NCI-H2196 (cell line): ENCODE measurements around the gene PTPRN2.

Experiments
- DNase-seq: peaks from one replicate; lab custom pipeline; 2025; ENCODE audit not compliant: unreplicated experiment; lab: John Stamatoyannopoulos, UW

PTPRN2 gene

GRCh38 chr7:158082761-158083160, 504.9 kb downstream of the PTPRN2 start:
- no peak for DNase-seq

DNA sequence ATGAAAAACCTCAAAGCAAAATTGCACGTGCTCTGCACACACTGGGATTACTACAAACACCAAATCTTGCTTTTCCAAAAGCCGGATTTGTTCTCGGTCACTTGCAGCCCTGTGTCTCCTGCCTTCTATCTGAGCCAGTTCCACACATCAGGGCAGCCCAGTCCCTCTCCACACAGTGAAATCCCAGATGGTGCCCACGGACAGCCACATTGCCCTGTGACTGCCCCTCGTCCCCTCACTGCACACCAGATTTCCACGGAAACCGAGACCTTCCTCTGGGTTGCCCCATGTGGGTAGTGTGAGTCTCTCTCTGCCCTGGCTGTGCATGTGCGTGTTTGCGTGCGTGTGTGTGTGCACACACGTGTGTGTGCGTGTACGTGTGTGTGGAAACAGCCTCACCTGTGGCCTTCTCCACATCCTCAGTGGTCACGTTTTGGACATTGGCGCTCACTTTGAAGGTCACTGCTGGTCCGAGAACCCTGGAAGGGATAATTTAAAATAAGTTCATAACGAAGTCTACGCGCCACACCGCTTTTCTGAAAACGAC, 506.7 kb downstream of the PTPRN2 start:
- DNase-seq: no peak

DNA sequence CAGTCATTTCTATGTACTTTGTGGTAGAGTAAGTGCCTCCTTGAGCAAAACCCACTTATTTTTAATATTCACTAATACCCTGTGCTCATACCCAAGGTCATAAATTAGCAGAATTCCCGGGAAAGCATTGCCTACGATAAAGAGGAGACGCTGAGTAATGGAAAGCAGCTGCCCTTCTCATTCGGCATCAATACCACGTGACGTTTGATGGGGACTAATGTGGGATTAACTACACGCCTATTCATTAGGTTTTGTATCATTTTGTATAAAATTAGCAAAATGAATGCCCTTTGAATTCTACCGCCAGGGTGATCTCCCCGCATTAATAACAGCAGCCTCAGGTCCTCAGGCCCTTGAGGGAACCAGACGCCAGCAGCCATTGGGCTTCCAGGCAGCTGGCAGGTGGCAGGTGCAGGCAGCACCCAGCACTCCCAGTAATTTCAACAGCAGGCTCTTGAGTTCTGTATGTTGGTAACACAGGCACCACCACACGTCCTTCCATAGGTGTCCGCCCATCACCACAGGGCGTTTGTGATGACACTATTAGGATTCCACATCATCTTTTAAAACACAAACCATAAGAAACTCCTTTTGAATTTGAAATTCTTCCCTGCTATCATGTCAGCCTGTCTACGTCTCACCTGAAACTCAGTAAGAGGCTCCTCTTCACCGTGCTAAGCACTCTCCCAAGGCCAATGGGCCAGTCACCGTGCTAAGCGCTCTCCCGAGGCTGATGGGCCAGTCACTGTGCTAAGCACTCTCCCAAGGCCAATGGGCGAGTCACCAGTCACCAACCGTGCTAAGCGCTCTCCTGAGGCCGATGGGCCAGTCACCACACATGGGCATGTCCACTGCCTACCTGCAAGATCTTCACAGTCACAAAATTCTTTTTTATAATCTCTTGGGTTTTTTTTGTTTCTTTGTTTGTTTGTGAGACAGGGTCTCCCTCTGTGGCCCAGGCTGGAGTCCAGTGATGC, 509.4 kb downstream of the PTPRN2 start:
- DNase-seq: peak; percentile 38

- no peak for DNase-seq
Measured at GRCh38 chr7:158077151-158077840, 510.3 kb downstream of the PTPRN2 start.

DNA sequence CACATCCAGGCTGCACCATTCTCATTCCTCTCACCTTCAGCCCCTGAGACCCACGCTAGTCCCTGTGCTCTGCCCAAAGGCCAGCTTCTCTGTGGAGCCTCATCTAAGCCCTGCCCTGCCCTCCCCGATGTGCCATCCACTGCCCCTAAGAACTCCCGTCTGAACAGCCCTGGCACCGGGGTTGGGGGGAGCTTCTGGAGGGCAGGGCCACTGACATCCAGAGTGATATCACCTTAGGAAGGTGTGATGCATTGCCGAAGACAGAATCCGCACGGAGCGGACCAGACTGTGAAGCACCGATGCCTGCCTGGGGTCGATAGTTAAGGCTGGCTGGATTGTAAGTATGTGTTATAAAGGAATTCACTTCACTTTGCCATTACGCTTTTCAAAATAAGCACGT, 511.0 kb downstream of the PTPRN2 start:
- DNase-seq: no peak

DNA sequence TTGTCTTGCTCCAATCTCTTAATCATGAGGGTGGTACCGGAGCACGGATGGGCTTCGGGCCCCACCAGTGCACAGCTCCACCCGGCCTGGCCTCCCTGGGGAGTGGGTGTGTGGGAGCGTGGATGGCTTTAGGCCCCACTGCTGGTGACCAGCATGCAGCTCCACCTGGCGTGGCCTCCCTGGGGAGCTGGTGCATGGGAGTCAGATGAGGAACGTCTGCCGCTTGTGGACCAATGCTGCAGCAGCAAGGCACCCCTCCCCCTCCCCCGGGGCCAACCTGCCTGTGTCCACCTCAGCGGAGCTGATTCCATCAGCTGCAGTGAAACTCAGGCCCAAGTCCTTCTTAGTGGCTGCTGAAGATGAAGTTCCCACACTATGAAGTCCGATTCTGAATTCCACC, 511.4 kb downstream of the PTPRN2 start:
- DNase-seq: no peak

GRCh38 chr7:158075633-158076001, 512.0 kb downstream of the PTPRN2 start:
- no peak for DNase-seq

- DNase-seq: peak; percentile 60
Measured at GRCh38 chr7:158074896-158075632, 512.6 kb downstream of the PTPRN2 start.

DNA sequence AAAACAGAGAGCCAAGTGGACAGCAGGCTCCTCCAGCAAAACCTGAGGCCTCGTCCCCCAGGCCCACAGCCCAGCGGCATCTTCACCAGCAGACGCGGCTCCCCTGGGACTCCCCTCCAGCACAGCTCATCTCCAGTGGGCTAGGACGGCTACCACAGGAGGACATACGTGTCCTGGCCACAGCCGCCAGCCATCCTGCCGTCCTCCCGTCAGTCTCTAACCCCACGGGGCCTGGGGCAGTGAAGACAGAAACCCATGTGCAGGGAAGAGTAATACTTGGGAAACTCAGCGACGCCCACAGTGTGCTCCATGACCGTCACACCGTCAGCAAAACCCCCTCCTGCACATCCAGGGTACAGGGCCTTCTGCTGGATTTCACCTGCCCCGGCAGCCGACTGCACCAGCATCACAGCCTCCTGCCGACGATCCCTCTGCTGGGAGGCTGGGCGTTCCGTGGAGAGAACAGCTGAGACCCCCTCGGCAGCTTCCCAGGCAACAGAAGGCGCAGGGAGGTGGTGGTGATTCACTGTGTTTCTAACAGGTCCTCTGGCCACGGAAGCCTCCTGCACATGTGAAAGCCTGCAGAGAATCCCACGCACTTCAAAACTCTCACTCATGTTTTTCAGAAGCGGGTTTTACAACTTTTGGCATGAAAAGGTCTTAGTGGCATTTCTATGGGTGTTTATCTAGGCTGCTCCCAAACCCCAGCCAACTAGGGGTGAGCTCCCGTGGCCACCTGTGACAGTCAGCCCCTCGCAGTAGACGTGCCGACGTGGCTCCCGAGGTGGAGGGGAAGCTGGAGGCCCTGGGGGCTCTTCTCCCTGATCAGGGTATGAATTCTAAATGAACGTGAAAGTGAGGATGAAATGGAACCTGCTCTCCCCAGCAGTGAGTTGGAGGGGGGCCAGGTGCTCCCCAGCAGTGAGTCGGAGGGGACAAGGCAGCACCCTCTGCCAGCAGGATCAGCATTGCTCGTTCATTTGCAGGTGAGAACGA, 513.5 kb downstream of the PTPRN2 start:
- DNase-seq: no peak

DNA sequence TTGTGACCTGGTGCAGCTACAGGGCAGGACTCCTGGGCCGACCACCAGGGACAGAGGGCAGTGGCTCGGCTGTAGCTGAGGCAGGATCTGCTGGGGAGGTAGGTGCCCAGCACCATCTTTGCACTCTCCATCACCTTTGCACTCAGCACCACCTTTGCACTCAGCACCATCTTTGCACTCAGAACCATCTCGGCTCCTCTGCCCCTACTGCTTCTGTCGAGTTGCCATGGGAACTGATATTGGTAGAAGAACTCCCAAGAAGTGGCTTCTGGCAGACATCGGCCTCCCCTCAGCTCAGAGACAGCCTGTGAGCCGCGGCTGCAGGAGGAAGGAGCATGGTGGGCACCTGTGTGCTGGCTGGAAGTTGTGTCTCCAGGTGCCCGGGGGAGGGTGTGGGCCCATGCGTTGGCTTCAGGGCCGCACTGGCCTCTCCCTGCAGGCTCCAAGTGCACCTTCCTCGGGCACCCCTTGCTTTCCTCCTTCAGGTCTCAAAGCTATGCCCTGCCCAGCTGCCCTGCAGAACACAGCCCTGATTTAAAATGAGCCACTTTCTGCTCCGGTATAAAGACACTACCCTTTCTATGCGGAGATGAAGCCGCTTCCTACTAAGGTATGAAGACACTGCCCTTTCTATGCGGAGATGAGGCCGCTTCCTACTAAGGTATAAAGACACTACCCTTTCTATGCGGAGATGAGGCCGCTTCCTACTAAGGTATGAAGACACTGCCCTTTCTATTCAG, 514.5 kb downstream of the PTPRN2 start:
- no peak for DNase-seq

DNA sequence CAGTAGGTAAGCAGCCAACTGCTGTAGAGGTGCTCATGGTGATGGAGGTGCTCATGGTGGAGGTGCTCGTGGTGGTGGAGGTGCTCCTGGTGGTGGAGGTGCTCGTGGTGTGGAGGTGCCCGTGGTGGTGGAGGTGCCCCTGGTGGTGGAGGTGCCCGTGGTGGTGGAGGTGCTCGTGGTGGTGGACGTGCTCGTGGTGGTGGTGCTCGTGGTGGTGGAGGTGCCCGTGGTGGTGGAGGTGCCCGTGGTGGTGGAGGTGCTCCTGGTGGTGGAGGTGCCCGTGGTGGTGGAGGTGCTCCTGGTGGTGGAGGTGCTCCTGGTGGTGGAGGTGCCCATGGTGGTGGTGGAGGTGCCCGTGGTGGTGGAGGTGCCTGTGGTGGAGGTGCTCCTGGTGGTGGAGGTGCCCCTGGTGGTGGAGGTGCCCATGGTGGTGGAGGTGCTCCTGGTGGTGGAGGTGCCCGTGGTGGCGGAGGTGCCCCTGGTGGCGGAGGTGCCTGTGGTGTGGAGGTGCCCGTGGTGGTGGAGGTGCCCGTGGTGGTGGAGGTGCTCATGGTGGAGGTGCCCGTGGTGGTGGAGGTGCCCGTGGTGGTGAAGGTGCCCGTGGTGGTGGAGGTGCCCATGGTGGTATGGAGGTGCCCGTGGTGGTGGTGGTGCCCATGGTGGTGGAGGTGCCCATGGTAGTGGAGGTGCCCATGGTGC, 517.3 kb downstream of the PTPRN2 start:
- DNase-seq: no peak

DNA sequence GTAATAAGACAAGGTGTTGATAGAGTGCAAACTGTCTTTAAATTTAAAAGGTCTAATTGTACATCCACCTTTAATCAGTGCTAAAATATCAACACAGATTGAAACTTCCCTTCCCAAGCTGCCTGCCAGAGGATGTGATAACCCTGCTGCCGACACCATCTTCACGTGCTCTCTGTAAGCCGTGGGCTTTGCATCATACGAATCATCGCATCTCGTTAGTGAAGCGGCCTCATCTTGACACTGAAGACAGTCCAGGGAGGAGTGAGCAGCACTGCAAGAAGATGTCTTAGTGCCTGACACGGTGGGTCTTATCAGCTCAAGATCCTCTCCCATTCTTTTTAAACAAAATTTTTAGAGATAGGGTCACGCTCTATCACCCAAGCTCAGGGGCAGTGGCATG, 518.8 kb downstream of the PTPRN2 start:
- no peak for DNase-seq

- DNase-seq: no peak
Measured at GRCh38 chr7:158067931-158068482, 519.6 kb downstream of the PTPRN2 start.

GRCh38 chr7:158067219-158067930, 520.2 kb downstream of the PTPRN2 start:
- DNase-seq: no peak

DNA sequence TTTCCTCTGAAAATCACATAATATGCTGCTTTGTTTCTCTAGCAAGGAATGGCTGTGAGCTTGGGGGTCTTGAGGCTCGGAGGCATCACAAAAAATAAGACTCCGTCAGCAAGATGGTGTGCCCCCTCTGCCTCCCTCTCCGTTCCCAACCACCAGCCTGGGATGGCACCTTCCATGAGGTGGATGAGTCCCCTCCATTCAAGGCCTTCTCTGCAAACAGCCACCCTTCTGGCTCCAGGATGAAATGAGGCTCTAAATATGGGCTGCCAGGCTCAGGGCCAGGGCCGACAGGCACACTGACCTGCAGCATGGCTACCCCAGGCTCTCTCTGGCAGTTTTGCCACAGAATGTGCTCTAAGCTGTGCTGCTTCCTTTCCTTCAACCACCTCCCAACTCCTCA, 521.5 kb downstream of the PTPRN2 start:
- no peak for DNase-seq

- no peak for DNase-seq
Measured at GRCh38 chr7:158065340-158065739, 522.3 kb downstream of the PTPRN2 start.

- no peak for DNase-seq
Measured at GRCh38 chr7:158064631-158065030, 523.0 kb downstream of the PTPRN2 start.
